GF-D8 (cell line): ENCODE data around the gene PADI4.
"Not testable (repeated sequence)": the region's sequence is repeated elsewhere in the genome, so short reads cannot be mapped to it uniquely, and the experiment has no call there.

Experiments
- DNase-seq: peaks from one replicate; lab custom pipeline; 2025; lab: John Stamatoyannopoulos, UW

PADI4 gene

GRCh38 chr1:17392199-17392740, 84.3 kb downstream of the PADI4 start:
- no peak for DNase-seq

GRCh38 chr1:17393230-17393629, 85.2 kb downstream of the PADI4 start:
- no peak for DNase-seq

- DNase-seq: peak; percentile 1
Measured at GRCh38 chr1:17397910-17398695, 90.1 kb downstream of the PADI4 start.

GRCh38 chr1:17400725-17401341, 92.8 kb downstream of the PADI4 start:
- DNase-seq: no peak

GRCh38 chr1:17401841-17402240, 93.8 kb downstream of the PADI4 start:
- DNase-seq: no peak

GRCh38 chr1:17403081-17403480, 95.1 kb downstream of the PADI4 start:
- no peak for DNase-seq

GRCh38 chr1:17404034-17404684, 96.2 kb downstream of the PADI4 start:
- no peak for DNase-seq

GRCh38 chr1:17404820-17405219, 96.8 kb downstream of the PADI4 start:
- no peak for DNase-seq

GRCh38 chr1:17405898-17406759, 98.1 kb downstream of the PADI4 start:
- DNase-seq: no peak

GRCh38 chr1:17406760-17407475, 98.9 kb downstream of the PADI4 start:
- DNase-seq: not testable (repeated sequence)

GRCh38 chr1:17407786-17408514, 100.0 kb downstream of the PADI4 start:
- DNase-seq: not testable (repeated sequence)

GRCh38 chr1:17409391-17409811, 101.4 kb downstream of the PADI4 start:
- no peak for DNase-seq

- no peak for DNase-seq
Measured at GRCh38 chr1:17412093-17412870, 104.3 kb downstream of the PADI4 start.
